Prostate gland (tissue), 2 donors: Measurements from ENCODE around the gene IRF2BP1. TPM values are rescaled to one million over a fixed set of nuclear protein-coding genes. Genes with fewer than 3 reads are reported as not detected.

ENCODE experiments used
- DNase-seq: peaks from one replicate; pipeline ENCODE4 v3.0.0-alpha.2; 2019; ENCODE audit warnings: low spot score
- H3K27ac ChIP-seq, 2 donors: fragments of 200-600 bp; sonication (generic); 2 replicates each; pipeline ENCODE4 v1.5.1; 2017 to 2019
- H3K27me3 ChIP-seq: fragments of 200-600 bp; sonication (generic); replicated peaks from 2 replicates; pipeline ENCODE4 v1.5.1; 2019; ENCODE audit not compliant: insufficient read depth
- H3K36me3 ChIP-seq, 2 donors: fragments of 200-600 bp; sonication (generic); 1 replicate in 1 of 2; 2 replicates in 1 of 2; pipeline versions ENCODE4 v1.5.1 to v1.8.1; 2017 to 2019
- H3K4me1 ChIP-seq: fragments of 200-600 bp; sonication (generic); replicated peaks from 2 replicates; pipeline ENCODE4 v1.5.1; 2019
- H3K4me3 ChIP-seq, 2 donors: fragments of 200-600 bp; sonication (generic); 2 replicates each; pipeline ENCODE4 v1.5.1; 2017 to 2019
- H3K9me3 ChIP-seq: fragments of 200-600 bp; sonication (generic); 2 replicates; pipeline ENCODE4 v1.5.1; 2017
- CTCF ChIP-seq, 4 experiments: fragments of 200-600 bp in 2 of 4; fragments of 450-650 bp in 2 of 4; sonication (generic) in 2 of 4; IDR thresholded peaks; 1 replicate in 3 of 4; 2 replicates in 1 of 4; pipeline ENCODE4 v1.5.1; 2016 to 2019; ENCODE audit warnings: antibody characterized with exemption in 4 of 4, mild to moderate bottlenecking in 2 of 4, moderate library complexity in 2 of 4
- POLR2A ChIP-seq: fragments of 450-650 bp; IDR thresholded peaks from one replicate; pipeline ENCODE4 v1.6.1; 2016; ENCODE audit warnings: antibody characterized with exemption, mild to moderate bottlenecking
- POLR2AphosphoS5 ChIP-seq: sonication (generic); formaldehyde crosslinking; IDR thresholded peaks from one replicate; pipeline ENCODE4 v1.6.1; 2017; ENCODE audit warnings: antibody characterized with exemption
- WGBS: methylation state at CpG from one replicate; pipeline ENCODE4 v1.1.5; 2018; 5-methylcytosine and 5-hydroxymethylcytosine counted together
- intact Hi-C: fragments of 100-400 bp; cut with DNase I; formaldehyde crosslinking; loops from one replicate; pipeline ENCODE4 v1.14.2; 2022
- total RNA-seq, 2 donors: library from RNA; depleted of rRNA; stranded (reverse); fragments of >200 nt; gene quantifications; one replicate each; pipeline ENCODE4 v1.1.0, GENCODE V29; 2016

Gene IRF2BP1
- total RNA-seq: 10 to 100 TPM; 55.5 to 63.0 TPM

- intact Hi-C loops: loop anchor here (2.0 to 10.0 kb wide), 2 partner anchors 23 to 129 kb away; partner anchors contain the start of gene SYMPK
- Histone ChIP-seq H3K4me1 (peaks cover 24% of the 10 kb centered on the region), H3K9me3 (no peaks in the 10 kb centered on the region), H3K4me3 (peak within 1 kb of the TSS; percentile 82 to 84), H3K27ac (peak within 1 kb of the TSS; percentile 60 to 92), H3K36me3 (no peaks in the 10 kb centered on the region), H3K27me3 (no peaks in the 10 kb centered on the region)
- TF ChIP-seq POLR2AphosphoS5: peak; percentile 92
- peak in 2 of 4 experiments; percentile 23 to 33 for TF ChIP-seq CTCF (IDR thresholded peaks at IDR 0.05)
- peak; percentile 82 for TF ChIP-seq POLR2A
- under 1% methylated on average over 43 of the region's 107 CpGs for WGBS
- DNase-seq: peak; percentile 92
These were observed at the start of gene IRF2BP1 for GRCh38 chr19:45885556-45886426. IRF2BP1 (minus strand) TSS chr19:45886141; CDS start chr19:45885774, 367 bp downstream.

DNA sequence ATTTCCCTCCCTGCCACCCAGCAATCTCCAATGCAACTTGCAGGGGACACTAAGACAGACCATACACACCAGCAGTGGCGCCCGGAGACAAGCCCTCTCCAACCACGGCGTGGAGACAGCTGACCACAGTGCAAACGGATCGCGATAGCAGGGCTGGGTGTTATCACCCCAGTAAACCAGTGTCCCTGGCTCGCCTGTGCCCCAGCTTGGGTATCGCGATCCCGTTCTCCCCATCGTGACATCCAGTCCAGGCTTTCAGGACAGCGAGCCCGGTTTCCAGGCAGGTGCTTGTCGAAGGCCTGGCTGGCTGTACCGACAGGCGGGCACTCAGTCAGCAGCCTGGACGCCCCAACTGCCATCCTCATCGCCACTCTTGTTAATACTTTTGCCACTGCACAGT is 49.3 kb upstream of the IRF2BP1 start:
- no peak for TF ChIP-seq POLR2AphosphoS5
- no peak for TF ChIP-seq CTCF (IDR thresholded peaks at IDR 0.05)
- no peak for TF ChIP-seq POLR2A
- WGBS: 74% methylated on average over 19 of the region's 19 CpGs
- no peaks in the 10 kb centered on the region for H3K9me3 ChIP-seq
- no peak overlapping the region for H3K27ac ChIP-seq
- H3K4me3 ChIP-seq: no peak overlapping the region
- peaks cover 6% of the 10 kb centered on the region for H3K27me3 ChIP-seq
- H3K4me1 ChIP-seq: no peaks in the 10 kb centered on the region
- no peaks in the 10 kb centered on the region for H3K36me3 ChIP-seq
- intact Hi-C loops: no loop called here
- no peak for DNase-seq

DNA sequence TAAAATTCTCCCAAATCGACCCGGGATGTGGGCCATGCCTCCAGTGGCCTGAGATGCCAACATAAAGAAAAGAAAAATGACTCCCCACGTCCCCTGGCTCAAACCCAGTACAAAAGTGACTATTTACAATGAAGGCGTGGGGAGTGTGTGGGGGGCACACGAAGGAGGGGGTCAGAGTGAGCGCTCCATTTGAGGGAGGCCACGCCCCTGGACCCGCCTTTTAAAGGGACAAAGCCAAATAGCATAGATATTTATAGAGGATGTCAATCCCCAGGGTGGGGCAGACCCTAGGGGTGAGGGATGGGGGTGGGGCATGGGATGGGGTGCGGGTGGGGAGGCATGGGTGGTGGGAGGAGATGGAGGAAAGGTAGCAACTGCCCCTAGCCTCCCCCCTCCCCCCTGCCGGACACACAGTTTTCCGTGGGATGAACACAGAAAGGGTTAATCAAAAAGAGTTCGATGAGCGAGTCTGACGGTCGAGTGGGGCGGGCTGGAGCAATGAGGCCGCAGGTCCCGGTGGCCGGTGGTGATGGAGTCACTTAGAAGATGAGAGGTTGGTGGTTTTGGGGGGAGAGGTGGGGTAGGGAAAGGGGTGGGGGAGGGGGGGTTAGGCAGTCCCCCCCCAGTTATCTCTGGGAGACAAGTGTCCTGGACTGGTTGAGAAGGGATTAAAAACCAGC is 48.8 kb upstream of the IRF2BP1 start:
- Histone ChIP-seq H3K9me3 (no peaks in the 10 kb centered on the region), H3K4me3 (no peak overlapping the region), H3K27me3 (peaks cover 6% of the 10 kb centered on the region), H3K4me1 (no peaks in the 10 kb centered on the region), H3K27ac (no peak overlapping the region), H3K36me3 (no peaks in the 10 kb centered on the region)
- intact Hi-C loops: no loop called here
- WGBS: 23% methylated on average over 19 of the region's 19 CpGs
- DNase-seq: no peak
- TF ChIP-seq POLR2A (no peak), CTCF (IDR thresholded peaks at IDR 0.05) (no peak), POLR2AphosphoS5 (no peak)

DNA sequence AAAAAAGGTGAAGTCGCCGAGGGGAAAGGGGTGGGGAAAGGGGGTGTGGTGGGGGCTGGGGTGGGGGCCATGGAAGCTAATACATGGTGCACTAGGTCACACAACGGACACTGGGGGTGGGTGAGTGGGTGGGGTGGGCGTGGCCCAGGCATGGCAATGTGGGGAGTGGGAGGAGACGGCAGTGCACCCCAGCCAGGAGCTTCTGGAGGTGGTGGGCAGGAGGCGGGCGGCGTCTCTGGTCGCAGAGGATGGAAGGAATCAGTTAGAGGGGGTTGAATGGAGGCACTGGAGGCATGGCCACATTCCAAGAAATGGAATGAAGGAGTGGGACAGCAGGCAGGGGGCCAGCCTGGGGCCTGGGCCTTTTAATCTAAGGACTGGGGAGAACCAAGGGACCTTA is 47.8 kb upstream of the IRF2BP1 start:
- 49% methylated on average over 9 of the region's 9 CpGs for WGBS
- Histone ChIP-seq H3K4me1 (no peaks in the 10 kb centered on the region), H3K27ac (no peak overlapping the region), H3K27me3 (peaks cover 6% of the 10 kb centered on the region), H3K9me3 (no peaks in the 10 kb centered on the region), H3K36me3 (no peaks in the 10 kb centered on the region), H3K4me3 (no peak overlapping the region)
- no peak for TF ChIP-seq POLR2A
- TF ChIP-seq CTCF (IDR thresholded peaks at IDR 0.05): no peak
- TF ChIP-seq POLR2AphosphoS5: no peak
- DNase-seq: no peak
- intact Hi-C loops: no loop called here
